Neural crest cell (in vitro differentiated cells): ENCODE measurements around the gene C11orf91. TPM values are rescaled to one million over a fixed set of nuclear protein-coding genes. Genes with fewer than 3 reads are reported as not detected.

Experiments
- DNase-seq: peaks from one replicate; pipeline ENCODE4 v3.0.0; 2021; ENCODE audit warnings: low read depth, mixed read lengths, low spot score
- H3K27ac Mint-ChIP-seq: one replicate; pipeline ENCODE4 v1.8.0; 2021; ENCODE audit warnings: mild to moderate bottlenecking, mixed read lengths; ENCODE audit not compliant: unreplicated experiment
- H3K27me3 Mint-ChIP-seq: 2 replicates; pipeline ENCODE4 v1.8.0; 2021; ENCODE audit warnings: low read depth, mild to moderate bottlenecking, mixed read lengths
- H3K36me3 Mint-ChIP-seq: 2 replicates; pipeline ENCODE4 v1.8.0; 2021; ENCODE audit warnings: low read depth, mild to moderate bottlenecking, mixed read lengths
- H3K4me1 Mint-ChIP-seq: 2 replicates; pipeline ENCODE4 v1.8.0; 2021; ENCODE audit warnings: mixed read lengths
- H3K4me3 Mint-ChIP-seq: one replicate; pipeline ENCODE4 v1.8.0; 2021; ENCODE audit warnings: mild to moderate bottlenecking, mixed read lengths
- H3K9me3 Mint-ChIP-seq: 2 replicates; pipeline ENCODE4 v1.8.0; 2021; ENCODE audit warnings: mixed read lengths
- total RNA-seq: library from RNA; stranded (reverse); gene quantifications from 2 replicates; pipeline ENCODE4 v1.2.1, GENCODE V29; 2021
- TF ChIP-seq, protein P1 (sequence below): fragments of 200-600 bp; sonication (generic); conservative IDR thresholded peaks from 2 replicates; pipeline ENCODE4 v1.5.0; 2021; ENCODE audit warnings: antibody characterized with exemption, mild to moderate bottlenecking

The C11orf91 gene
- total RNA-seq, 1 donor from 2014 or later, result 0.68 TPM

DNA sequence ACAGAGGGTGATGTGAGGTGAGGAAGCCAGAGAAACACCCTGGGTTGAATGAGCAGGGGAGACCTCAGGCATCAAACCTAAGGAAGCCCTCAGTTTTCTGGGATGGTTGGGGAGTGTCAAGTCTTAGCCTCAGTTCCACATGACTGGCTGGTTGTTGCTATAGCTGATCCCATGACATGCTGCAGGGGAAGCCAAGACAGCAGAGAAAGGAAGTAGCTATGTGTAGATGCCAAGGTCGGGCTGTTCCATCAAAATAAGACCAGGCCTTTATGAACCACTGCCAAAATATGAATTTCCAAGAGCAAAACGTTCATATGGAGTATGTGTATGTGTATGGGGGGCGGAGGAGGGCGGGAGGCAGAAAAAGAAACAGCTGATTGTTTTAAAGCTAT lies 24.0 kb upstream of the C11orf91 start:
- no peak for DNase-seq
- peak overlapping the region; percentile 58 for H3K27ac Mint-ChIP-seq
- H3K4me1 Mint-ChIP-seq, result peaks cover 41% of the 10 kb centered on the region
- TF ChIP-seq, protein P1, sequence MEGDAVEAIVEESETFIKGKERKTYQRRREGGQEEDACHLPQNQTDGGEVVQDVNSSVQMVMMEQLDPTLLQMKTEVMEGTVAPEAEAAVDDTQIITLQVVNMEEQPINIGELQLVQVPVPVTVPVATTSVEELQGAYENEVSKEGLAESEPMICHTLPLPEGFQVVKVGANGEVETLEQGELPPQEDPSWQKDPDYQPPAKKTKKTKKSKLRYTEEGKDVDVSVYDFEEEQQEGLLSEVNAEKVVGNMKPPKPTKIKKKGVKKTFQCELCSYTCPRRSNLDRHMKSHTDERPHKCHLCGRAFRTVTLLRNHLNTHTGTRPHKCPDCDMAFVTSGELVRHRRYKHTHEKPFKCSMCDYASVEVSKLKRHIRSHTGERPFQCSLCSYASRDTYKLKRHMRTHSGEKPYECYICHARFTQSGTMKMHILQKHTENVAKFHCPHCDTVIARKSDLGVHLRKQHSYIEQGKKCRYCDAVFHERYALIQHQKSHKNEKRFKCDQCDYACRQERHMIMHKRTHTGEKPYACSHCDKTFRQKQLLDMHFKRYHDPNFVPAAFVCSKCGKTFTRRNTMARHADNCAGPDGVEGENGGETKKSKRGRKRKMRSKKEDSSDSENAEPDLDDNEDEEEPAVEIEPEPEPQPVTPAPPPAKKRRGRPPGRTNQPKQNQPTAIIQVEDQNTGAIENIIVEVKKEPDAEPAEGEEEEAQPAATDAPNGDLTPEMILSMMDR, result no peak
- peaks cover 3% of the 10 kb centered on the region for H3K9me3 Mint-ChIP-seq
- peaks cover 21% of the 10 kb centered on the region for H3K36me3 Mint-ChIP-seq
- no peaks in the 10 kb centered on the region for H3K27me3 Mint-ChIP-seq
- no peak overlapping the region for H3K4me3 Mint-ChIP-seq

DNA sequence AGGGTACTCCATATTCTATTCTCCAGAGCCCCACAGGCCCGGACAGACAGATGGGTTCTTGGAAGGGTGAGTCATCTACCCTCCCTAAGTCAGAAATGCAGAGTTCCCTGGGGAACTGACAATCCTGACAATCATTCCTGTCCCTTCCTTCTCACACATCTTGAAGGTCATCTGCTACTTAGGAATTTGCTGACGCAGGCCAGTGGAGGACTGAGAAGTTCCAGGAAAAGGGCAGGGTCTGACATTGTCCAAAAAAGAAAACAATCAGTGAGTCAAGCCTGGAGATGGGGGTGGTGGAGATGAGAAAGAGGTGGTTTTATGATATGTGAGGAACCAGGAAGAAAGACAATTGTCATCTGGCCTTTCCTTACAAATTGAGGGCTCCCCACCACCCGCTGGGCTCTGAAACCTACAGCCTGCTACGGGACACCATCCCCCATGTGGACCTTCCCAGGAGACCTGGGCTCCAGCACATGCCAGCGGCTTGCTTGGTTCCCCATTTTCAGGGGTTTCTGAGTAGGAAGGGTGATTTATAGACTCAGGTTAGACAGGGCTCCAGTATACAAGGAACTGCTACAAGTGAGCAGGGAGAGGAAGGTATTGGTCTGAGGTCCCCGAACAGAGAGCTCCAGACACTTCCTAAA lies 22.7 kb upstream of the C11orf91 start:
- Mint-ChIP-seq H3K36me3 (peaks cover 18% of the 10 kb centered on the region), H3K27me3 (no peaks in the 10 kb centered on the region), H3K4me1 (peaks cover 38% of the 10 kb centered on the region), H3K27ac (no peak overlapping the region), H3K9me3 (no peaks in the 10 kb centered on the region), H3K4me3 (no peak overlapping the region)
- TF ChIP-seq, protein P1, result no peak
- DNase-seq, result no peak

DNA sequence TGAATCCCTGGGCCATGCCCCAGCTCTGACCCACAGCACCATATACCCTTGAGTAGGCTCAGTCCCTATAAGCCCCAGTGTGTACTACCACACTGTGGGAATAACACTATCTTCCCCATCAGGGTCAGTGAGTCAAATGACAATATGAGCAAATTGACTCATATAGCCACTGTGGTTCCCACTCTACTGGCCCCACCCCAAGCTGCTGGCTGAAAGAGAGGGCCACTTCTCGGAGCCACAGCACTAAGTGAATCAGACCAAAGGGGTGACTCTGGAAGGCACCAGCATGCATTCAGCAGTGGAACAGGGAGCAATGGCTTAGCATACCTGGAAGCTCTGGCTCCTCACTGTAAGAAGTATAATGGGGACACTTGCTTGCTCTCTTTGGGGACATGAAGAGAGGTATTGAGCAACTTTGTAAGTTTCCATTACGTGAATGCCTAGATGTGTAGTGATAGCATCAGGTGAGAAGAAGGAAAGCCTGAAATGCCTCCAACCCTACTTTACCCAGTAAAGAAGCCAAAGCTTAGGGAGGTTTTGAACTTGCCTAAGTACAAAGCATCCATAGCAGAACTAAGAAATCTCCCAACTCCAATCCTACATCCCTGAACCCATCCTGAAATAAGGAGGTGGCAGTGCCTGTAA lies 22.1 kb upstream of the C11orf91 start:
- H3K27ac Mint-ChIP-seq, result no peak overlapping the region
- DNase-seq, result no peak
- H3K36me3 Mint-ChIP-seq, result peaks cover 14% of the 10 kb centered on the region
- no peaks in the 10 kb centered on the region for H3K27me3 Mint-ChIP-seq
- TF ChIP-seq, protein P1, result no peak
- H3K4me1 Mint-ChIP-seq, result peaks cover 38% of the 10 kb centered on the region
- H3K4me3 Mint-ChIP-seq, result no peak overlapping the region
- H3K9me3 Mint-ChIP-seq, result no peaks in the 10 kb centered on the region

DNA sequence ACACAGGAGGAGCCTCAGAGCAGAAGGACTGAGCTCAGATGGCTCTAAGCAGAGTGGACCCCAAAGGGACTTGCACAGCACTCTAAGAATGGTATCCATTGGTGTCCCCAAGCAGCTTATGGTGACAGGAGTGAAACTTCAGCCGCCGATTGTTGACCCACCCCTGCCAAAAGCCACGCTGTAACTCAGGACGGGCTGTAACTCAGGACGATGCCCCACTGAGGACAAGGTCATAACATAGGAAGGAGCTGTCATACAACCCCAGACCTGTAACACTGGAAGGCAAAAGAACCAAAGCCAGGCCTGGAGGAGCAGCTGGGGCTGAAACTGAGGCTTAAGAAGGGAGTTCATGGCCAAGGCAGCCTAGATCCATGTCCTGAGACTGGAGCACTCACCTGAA lies 21.4 kb upstream of the C11orf91 start:
- no peak for DNase-seq
- H3K4me1 Mint-ChIP-seq, result peaks cover 38% of the 10 kb centered on the region
- H3K4me3 Mint-ChIP-seq, result no peak overlapping the region
- TF ChIP-seq, protein P1, result no peak
- H3K36me3 Mint-ChIP-seq, result peaks cover 11% of the 10 kb centered on the region
- no peaks in the 10 kb centered on the region for H3K9me3 Mint-ChIP-seq
- H3K27me3 Mint-ChIP-seq, result no peaks in the 10 kb centered on the region
- no peak overlapping the region for H3K27ac Mint-ChIP-seq

DNA sequence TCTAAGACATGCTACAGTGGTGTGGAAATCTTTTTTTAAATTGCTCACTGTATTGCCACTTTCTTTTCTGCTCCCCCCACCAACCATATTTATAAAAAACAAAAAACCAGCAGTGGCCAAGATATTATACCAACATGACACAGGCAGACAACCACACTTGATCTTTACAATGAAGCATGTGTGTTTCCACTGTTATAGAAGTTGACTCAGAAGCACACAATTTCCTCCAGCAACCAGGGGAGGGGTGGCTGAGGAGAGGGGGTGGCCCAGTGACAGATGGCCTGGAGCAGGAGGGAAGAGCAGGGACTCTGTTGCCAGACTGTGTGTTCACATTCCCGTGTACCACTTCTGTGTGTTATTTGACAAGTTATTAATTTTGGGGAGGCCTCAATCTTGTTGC lies 20.8 kb upstream of the C11orf91 start:
- H3K4me1 Mint-ChIP-seq, result peaks cover 38% of the 10 kb centered on the region
- no peak overlapping the region for H3K4me3 Mint-ChIP-seq
- H3K27ac Mint-ChIP-seq, result no peak overlapping the region

More for the DNA sequence above, 20.8 kb upstream of the C11orf91 start:
- Mint-ChIP-seq H3K27me3 (no peaks in the 10 kb centered on the region), H3K9me3 (no peaks in the 10 kb centered on the region), H3K36me3 (peaks cover 11% of the 10 kb centered on the region)
- TF ChIP-seq, protein P1, result no peak
- DNase-seq, result no peak
